Peyer's patch (tissue), 4 donors: ENCODE measurements around the gene MAGI2. TPM values are rescaled to one million over a fixed set of nuclear protein-coding genes. Genes with fewer than 3 reads are reported as not detected.
"Not testable (repeated sequence)": the region's sequence is repeated elsewhere in the genome, so short reads cannot be mapped to it uniquely, and the experiment has no call there.

ENCODE experiments used
- DNase-seq, 3 donors: peaks; one replicate each; pipeline ENCODE4 v3.0.0-alpha.2; 2017 to 2019
- H3K27ac ChIP-seq, 4 donors: fragments of 200-600 bp; sonication (generic); one replicate each; pipeline ENCODE4 v1.5.1; 2016 to 2019
- H3K27me3 ChIP-seq, 2 donors: fragments of 200-600 bp; sonication (generic); one replicate each; pipeline ENCODE4 v1.5.1; 2019
- H3K36me3 ChIP-seq, 3 donors: fragments of 200-600 bp; sonication (generic); one replicate each; pipeline ENCODE4 v1.5.1; 2016 to 2019
- H3K4me1 ChIP-seq, 4 donors: fragments of 200-600 bp; sonication (generic); one replicate each; pipeline ENCODE4 v1.5.1; 2016 to 2019
- H3K4me3 ChIP-seq, 4 donors: fragments of 200-600 bp; sonication (generic); 1 replicate in 3 of 4; 2 replicates in 1 of 4; pipeline ENCODE4 v1.5.1; 2016 to 2019; ENCODE audit warnings: mild to moderate bottlenecking in 1 of 4
- H3K9me3 ChIP-seq, 4 donors: fragments of 200-600 bp; sonication (generic); one replicate each; pipeline ENCODE4 v1.5.1; 2016 to 2019; ENCODE audit warnings: mild to moderate bottlenecking in 1 of 4
- CTCF ChIP-seq, 6 experiments: fragments of 450-650 bp in 4 of 6; fragments of 200-600 bp in 2 of 6; sonication (generic) in 1 of 6; IDR thresholded peaks; one replicate each; pipeline ENCODE4 v1.5.1; 2017 to 2019; ENCODE audit warnings: antibody characterized with exemption in 6 of 6, mild to moderate bottlenecking in 3 of 6, moderate library complexity in 1 of 6
- POLR2A ChIP-seq, 2 donors: fragments of 450-650 bp; IDR thresholded peaks; one replicate each; pipeline ENCODE4 v1.5.1; 2017; ENCODE audit warnings: antibody characterized with exemption in 2 of 2, mild to moderate bottlenecking in 2 of 2, moderate library complexity in 2 of 2
- total RNA-seq, 4 donors: library from RNA; depleted of rRNA; stranded (reverse); fragments of >200 nt; gene quantifications; one replicate each; pipeline ENCODE4 v1.1.0, GENCODE V29; 2016

The MAGI2 gene
- total RNA-seq, 4 donors from 2014 or later = 1.6 to 12.4 (median 2.8) TPM

GRCh38 chr7:78585980-78586379 lies 867.5 kb downstream of the MAGI2 start:
- H3K36me3 ChIP-seq = no peaks in the 10 kb centered on the region
- no peak overlapping the region for H3K4me3 ChIP-seq
- TF ChIP-seq CTCF (IDR thresholded peaks at IDR 0.05) (no peak), POLR2A (IDR thresholded peaks at IDR 0.05) (no peak)
- no peaks in the 10 kb centered on the region for H3K27me3 ChIP-seq
- H3K4me1 ChIP-seq = no peaks in the 10 kb centered on the region
- H3K9me3 ChIP-seq = no peaks in the 10 kb centered on the region
- no peak for DNase-seq
- no peak overlapping the region for H3K27ac ChIP-seq

- no peak for DNase-seq
- Histone ChIP-seq H3K4me1 (no peaks in the 10 kb centered on the region), H3K27ac (no peak overlapping the region), H3K4me3 (no peak overlapping the region), H3K36me3 (no peaks in the 10 kb centered on the region), H3K27me3 (no peaks in the 10 kb centered on the region), H3K9me3 (no peaks in the 10 kb centered on the region)
- TF ChIP-seq POLR2A (IDR thresholded peaks at IDR 0.05) (no peak), CTCF (IDR thresholded peaks at IDR 0.05) (no peak)
Measured at GRCh38 chr7:78578686-78579085, 874.8 kb downstream of the MAGI2 start.

GRCh38 chr7:78577174-78577952 lies 876.1 kb downstream of the MAGI2 start:
- H3K27ac ChIP-seq, H3K27me3 ChIP-seq, DNase-seq, H3K36me3 ChIP-seq, H3K9me3 ChIP-seq, H3K4me3 ChIP-seq, H3K4me1 ChIP-seq: not testable (repeated sequence)

GRCh38 chr7:78576236-78576635 lies 877.2 kb downstream of the MAGI2 start:
- Histone ChIP-seq H3K27me3 (no peaks in the 10 kb centered on the region), H3K27ac (no peak overlapping the region), H3K9me3 (no peaks in the 10 kb centered on the region), H3K4me3 (no peak overlapping the region), H3K4me1 (no peaks in the 10 kb centered on the region), H3K36me3 (no peaks in the 10 kb centered on the region)
- DNase-seq = no peak
- no peak for TF ChIP-seq POLR2A (IDR thresholded peaks at IDR 0.05)
- no peak for TF ChIP-seq CTCF (IDR thresholded peaks at IDR 0.05)

GRCh38 chr7:78571292-78571691 lies 882.2 kb downstream of the MAGI2 start:
- DNase-seq = no peak

More at GRCh38 chr7:78571292-78571691, 882.2 kb downstream of the MAGI2 start:
- Histone ChIP-seq H3K4me3 (no peak overlapping the region), H3K27ac (no peak overlapping the region), H3K4me1 (no peaks in the 10 kb centered on the region), H3K27me3 (no peaks in the 10 kb centered on the region), H3K36me3 (no peaks in the 10 kb centered on the region), H3K9me3 (no peaks in the 10 kb centered on the region)
- TF ChIP-seq POLR2A (IDR thresholded peaks at IDR 0.05) (no peak), CTCF (IDR thresholded peaks at IDR 0.05) (no peak)
